MM.1S (cell line): ENCODE results near the gene CWF19L2.
"Not testable (repeated sequence)": the region's sequence is repeated elsewhere in the genome, so short reads cannot be mapped to it uniquely, and the experiment has no call there.

Experiments
- DNase-seq: peaks from one replicate; pipeline ENCODE4 v3.0.0-alpha.2; 2015
- H2AFZ ChIP-seq: fragments of 300-600 bp; sonication (generic); 2 replicates; pipeline ENCODE4 v1.6.0; 2016; ENCODE audit warnings: antibody characterized with exemption, low read length
- H3F3A ChIP-seq: fragments of 300-600 bp; sonication (generic); 2 replicates; pipeline ENCODE4 v1.6.1; 2016; ENCODE audit warnings: mild to moderate bottlenecking, antibody characterized with exemption, low read length, moderate library complexity, mixed read lengths; ENCODE audit not compliant: insufficient read depth
- H3K27ac ChIP-seq: fragments of 300-600 bp; sonication (generic); 2 replicates; pipeline ENCODE4 v1.5.1; 2016; ENCODE audit warnings: mild to moderate bottlenecking, low read length
- H3K27me3 ChIP-seq: fragments of 300-600 bp; sonication (generic); replicated peaks from 2 replicates; pipeline ENCODE4 v1.6.0; 2016; ENCODE audit warnings: low read length; ENCODE audit not compliant: insufficient read depth
- H3K36me3 ChIP-seq: fragments of 300-600 bp; sonication (generic); replicated peaks from 2 replicates; pipeline ENCODE4 v1.6.1; 2016; ENCODE audit warnings: mild to moderate bottlenecking, low read length, mixed read lengths; ENCODE audit not compliant: insufficient read depth
- H3K4me1 ChIP-seq: fragments of 300-600 bp; sonication (generic); 2 replicates; pipeline ENCODE4 v1.6.1; 2016; ENCODE audit warnings: low read length, mixed read lengths
- H3K4me2 ChIP-seq: fragments of 300-600 bp; sonication (generic); 2 replicates; pipeline ENCODE4 v1.6.0; 2016; ENCODE audit warnings: low read depth, low read length
- H3K4me3 ChIP-seq: fragments of 300-600 bp; sonication (generic); 2 replicates; pipeline ENCODE4 v1.5.1; 2016; ENCODE audit warnings: low read length, mixed read lengths
- H3K79me2 ChIP-seq: fragments of 300-600 bp; sonication (generic); 2 replicates; pipeline ENCODE4 v1.6.1; 2016; ENCODE audit warnings: mixed run types, low read length, mixed read lengths
- H3K9ac ChIP-seq: fragments of 300-600 bp; sonication (generic); 2 replicates; pipeline ENCODE4 v1.6.1; 2016; ENCODE audit warnings: low read length, mixed read lengths
- H3K9me2 ChIP-seq: fragments of 300-600 bp; sonication (generic); replicated peaks from 2 replicates; pipeline ENCODE4 v1.6.1; 2016; ENCODE audit warnings: mild to moderate bottlenecking, low read length, mixed read lengths; ENCODE audit not compliant: insufficient read depth
- H3K9me3 ChIP-seq: fragments of 300-600 bp; sonication (generic); replicated peaks from 2 replicates; pipeline ENCODE4 v1.6.1; 2016; ENCODE audit warnings: mild to moderate bottlenecking, low read length, mixed read lengths; ENCODE audit not compliant: insufficient read depth
- H4K20me1 ChIP-seq: fragments of 300-600 bp; sonication (generic); 2 replicates; pipeline ENCODE4 v1.6.1; 2016; ENCODE audit warnings: mild to moderate bottlenecking, low read length, moderate library complexity, mixed read lengths; ENCODE audit not compliant: insufficient read depth
- EZH2 ChIP-seq: fragments of 300-600 bp; sonication (generic); optimal IDR thresholded peaks from 2 replicates; pipeline ENCODE3; 2017; ENCODE audit warnings: low read depth, mild to moderate bottlenecking, antibody characterized with exemption, low read length, mixed read lengths
- EZH2phosphoT487 ChIP-seq: fragments of 300-600 bp; sonication (generic); IDR thresholded peaks from 2 replicates; pipeline ENCODE4 v1.6.1; 2018; ENCODE audit warnings: antibody characterized with exemption, low read length
- TF ChIP-seq, protein P1 (sequence below): fragments of 300-600 bp; sonication (generic); IDR thresholded peaks from 2 replicates; pipeline ENCODE4 v1.5.1; 2016; ENCODE audit warnings: antibody characterized with exemption, low read length, mixed read lengths

Gene CWF19L2

GRCh38 chr11:107392611-107393010, 65.0 kb downstream of the CWF19L2 start:
- TF ChIP-seq EZH2 = no peak
- no peak for TF ChIP-seq EZH2phosphoT487
- TF ChIP-seq, protein P1, sequence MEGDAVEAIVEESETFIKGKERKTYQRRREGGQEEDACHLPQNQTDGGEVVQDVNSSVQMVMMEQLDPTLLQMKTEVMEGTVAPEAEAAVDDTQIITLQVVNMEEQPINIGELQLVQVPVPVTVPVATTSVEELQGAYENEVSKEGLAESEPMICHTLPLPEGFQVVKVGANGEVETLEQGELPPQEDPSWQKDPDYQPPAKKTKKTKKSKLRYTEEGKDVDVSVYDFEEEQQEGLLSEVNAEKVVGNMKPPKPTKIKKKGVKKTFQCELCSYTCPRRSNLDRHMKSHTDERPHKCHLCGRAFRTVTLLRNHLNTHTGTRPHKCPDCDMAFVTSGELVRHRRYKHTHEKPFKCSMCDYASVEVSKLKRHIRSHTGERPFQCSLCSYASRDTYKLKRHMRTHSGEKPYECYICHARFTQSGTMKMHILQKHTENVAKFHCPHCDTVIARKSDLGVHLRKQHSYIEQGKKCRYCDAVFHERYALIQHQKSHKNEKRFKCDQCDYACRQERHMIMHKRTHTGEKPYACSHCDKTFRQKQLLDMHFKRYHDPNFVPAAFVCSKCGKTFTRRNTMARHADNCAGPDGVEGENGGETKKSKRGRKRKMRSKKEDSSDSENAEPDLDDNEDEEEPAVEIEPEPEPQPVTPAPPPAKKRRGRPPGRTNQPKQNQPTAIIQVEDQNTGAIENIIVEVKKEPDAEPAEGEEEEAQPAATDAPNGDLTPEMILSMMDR = no peak
- 0 out of 2 replicates have a peak, but pooled peaks cover 5% of the 10 kb centered on the region for H3K36me3 ChIP-seq
- no peaks in the 10 kb centered on the region for H3F3A ChIP-seq
- H3K27ac ChIP-seq = no peak overlapping the region
- no peaks in the 10 kb centered on the region for H3K9me2 ChIP-seq
- no peaks in the 10 kb centered on the region for H4K20me1 ChIP-seq
- no peak overlapping the region for H3K4me2 ChIP-seq
- H3K4me1 ChIP-seq = no peaks in the 10 kb centered on the region
- H3K27me3 ChIP-seq = no peaks in the 10 kb centered on the region
- H3K9ac ChIP-seq = no peak overlapping the region
- DNase-seq = no peak
- no peak overlapping the region for H2AFZ ChIP-seq
- no peaks in the 10 kb centered on the region for H3K79me2 ChIP-seq
- no peak overlapping the region for H3K4me3 ChIP-seq
- H3K9me3 ChIP-seq = no peaks in the 10 kb centered on the region

DNA sequence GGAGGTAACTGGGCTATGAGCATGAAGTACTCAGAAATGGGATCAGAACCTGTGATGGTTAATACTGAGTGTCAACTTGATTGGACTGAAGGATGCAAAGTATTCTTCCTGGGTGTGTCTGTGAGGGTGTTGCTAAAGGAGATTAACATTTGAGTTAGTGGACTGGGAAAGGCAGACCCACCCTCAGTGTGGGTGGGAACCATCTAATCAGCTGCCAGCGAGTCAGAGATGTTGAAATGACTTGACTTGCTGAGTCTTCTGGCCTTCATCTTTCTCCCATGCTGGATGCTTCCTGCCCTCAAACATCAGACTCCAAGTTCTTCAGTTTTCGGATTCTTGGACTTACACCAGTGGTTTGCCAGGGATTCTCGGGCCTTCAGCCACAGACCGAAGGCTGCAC, 66.9 kb downstream of the CWF19L2 start:
- not testable (repeated sequence) for H4K20me1 ChIP-seq, H3K4me3 ChIP-seq, H3K9me2 ChIP-seq, H2AFZ ChIP-seq, DNase-seq, H3K4me2 ChIP-seq, H3K36me3 ChIP-seq, H3K79me2 ChIP-seq, H3F3A ChIP-seq, H3K27me3 ChIP-seq, H3K27ac ChIP-seq, H3K4me1 ChIP-seq, H3K9ac ChIP-seq, H3K9me3 ChIP-seq

GRCh38 chr11:107387666-107388065, 70.0 kb downstream of the CWF19L2 start:
- H3K9me2 ChIP-seq = no peaks in the 10 kb centered on the region
- H3K9ac ChIP-seq = no peak overlapping the region

DNA sequence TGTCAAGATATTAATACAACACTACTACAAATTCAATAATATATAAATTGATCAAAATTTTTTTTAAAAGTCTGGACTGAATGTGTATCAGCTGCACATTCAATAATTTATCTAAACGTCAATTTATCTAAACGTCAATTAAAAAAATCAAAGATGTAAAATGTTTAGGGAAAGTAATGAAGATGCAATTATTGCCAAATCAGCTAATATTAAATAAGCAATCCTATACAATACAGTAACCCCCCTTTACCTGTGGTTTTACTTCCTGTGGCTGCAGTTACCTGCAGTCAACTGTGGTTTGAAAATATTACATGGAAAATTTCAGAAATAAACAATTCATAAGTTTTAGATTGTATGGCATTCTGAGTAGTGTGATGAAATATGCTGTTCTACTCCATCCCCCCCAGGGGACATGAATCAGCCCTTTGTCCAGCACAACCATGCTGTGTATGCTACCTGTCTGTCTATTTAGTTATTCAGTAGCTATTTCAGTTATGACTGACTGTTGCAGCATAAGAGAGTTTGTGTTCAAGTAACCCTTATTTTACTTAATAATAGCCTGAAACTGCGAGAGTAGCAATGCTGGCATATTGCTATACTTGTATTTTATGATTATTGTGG, 72.2 kb downstream of the CWF19L2 start:
- H3K79me2 ChIP-seq = no peaks in the 10 kb centered on the region
- TF ChIP-seq EZH2 (no peak), EZH2phosphoT487 (no peak)
- TF ChIP-seq, protein P1 = no peak
- H3K27ac ChIP-seq = no peak overlapping the region
- no peaks in the 10 kb centered on the region for H3K27me3 ChIP-seq
- H3K4me2 ChIP-seq = no peak overlapping the region
- H2AFZ ChIP-seq = no peak overlapping the region
- no peaks in the 10 kb centered on the region for H4K20me1 ChIP-seq
- H3K9ac ChIP-seq = no peak overlapping the region
- H3K36me3 ChIP-seq = no peaks in the 10 kb centered on the region
- no peaks in the 10 kb centered on the region for H3K4me1 ChIP-seq
- no peaks in the 10 kb centered on the region for H3K9me3 ChIP-seq
- H3K4me3 ChIP-seq = no peak overlapping the region
- no peaks in the 10 kb centered on the region for H3K9me2 ChIP-seq
- DNase-seq = no peak
- H3F3A ChIP-seq = no peaks in the 10 kb centered on the region

More at GRCh38 chr11:107387666-107388065, 70.0 kb downstream of the CWF19L2 start:
- no peak overlapping the region for H3K4me2 ChIP-seq
- no peak overlapping the region for H3K4me3 ChIP-seq
- H3K36me3 ChIP-seq = 0 out of 2 replicates have a peak, but pooled peaks cover 4% of the 10 kb centered on the region
- H3K79me2 ChIP-seq = no peaks in the 10 kb centered on the region
- no peak overlapping the region for H3K27ac ChIP-seq
- DNase-seq = no peak
- H3K27me3 ChIP-seq = no peaks in the 10 kb centered on the region
- no peaks in the 10 kb centered on the region for H3K9me3 ChIP-seq
- H3F3A ChIP-seq = no peaks in the 10 kb centered on the region
- H3K4me1 ChIP-seq = no peaks in the 10 kb centered on the region
- TF ChIP-seq, protein P1 = no peak
- TF ChIP-seq EZH2phosphoT487 = no peak
- no peak for TF ChIP-seq EZH2
- no peaks in the 10 kb centered on the region for H4K20me1 ChIP-seq
- H2AFZ ChIP-seq = no peak overlapping the region
